Inferior parietal cortex (tissue), 1 donor: ENCODE measurements around the gene PLEKHM3.

Experiments
- DNase-seq: peaks from one replicate; pipeline ENCODE4 v3.0.0-alpha.2; 2016; ENCODE audit errors: extremely low spot score

The PLEKHM3 gene

DNA sequence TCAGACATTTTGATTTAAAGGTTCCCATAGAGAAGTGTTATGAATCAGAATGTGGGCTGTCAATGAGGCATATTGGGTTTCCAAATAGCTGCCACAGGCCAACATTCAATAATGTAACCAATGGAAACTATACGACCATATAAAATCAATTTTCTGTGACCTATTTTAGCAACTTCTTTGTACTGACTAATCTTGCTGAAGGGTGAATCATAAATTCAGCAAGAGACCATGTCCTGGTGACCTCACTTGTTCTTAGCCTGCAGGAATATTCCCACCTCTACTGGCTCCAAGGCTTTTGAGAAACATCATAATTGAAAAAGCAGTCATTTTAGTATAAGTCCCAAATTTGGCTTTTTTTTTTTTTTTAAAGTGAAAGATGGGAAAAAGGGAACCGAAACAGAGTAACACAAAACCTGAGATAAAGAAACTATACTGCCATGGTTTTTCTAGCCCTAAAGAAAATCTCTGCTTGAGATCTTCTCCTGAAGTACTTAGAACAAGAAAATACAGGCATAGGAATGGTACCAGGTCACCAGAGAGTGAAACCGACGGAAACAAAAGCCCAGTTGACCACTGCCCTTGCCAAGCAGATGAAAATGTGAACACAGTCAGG, 32.1 kb downstream of the PLEKHM3 start:
- no peak for DNase-seq

- DNase-seq = no peak
Measured at GRCh38 chr2:207991944-207992343, 33.4 kb downstream of the PLEKHM3 start.

- no peak for DNase-seq
Measured at GRCh38 chr2:207990784-207991183, 34.5 kb downstream of the PLEKHM3 start.

GRCh38 chr2:207988975-207989374, 36.4 kb downstream of the PLEKHM3 start:
- no peak for DNase-seq

DNA sequence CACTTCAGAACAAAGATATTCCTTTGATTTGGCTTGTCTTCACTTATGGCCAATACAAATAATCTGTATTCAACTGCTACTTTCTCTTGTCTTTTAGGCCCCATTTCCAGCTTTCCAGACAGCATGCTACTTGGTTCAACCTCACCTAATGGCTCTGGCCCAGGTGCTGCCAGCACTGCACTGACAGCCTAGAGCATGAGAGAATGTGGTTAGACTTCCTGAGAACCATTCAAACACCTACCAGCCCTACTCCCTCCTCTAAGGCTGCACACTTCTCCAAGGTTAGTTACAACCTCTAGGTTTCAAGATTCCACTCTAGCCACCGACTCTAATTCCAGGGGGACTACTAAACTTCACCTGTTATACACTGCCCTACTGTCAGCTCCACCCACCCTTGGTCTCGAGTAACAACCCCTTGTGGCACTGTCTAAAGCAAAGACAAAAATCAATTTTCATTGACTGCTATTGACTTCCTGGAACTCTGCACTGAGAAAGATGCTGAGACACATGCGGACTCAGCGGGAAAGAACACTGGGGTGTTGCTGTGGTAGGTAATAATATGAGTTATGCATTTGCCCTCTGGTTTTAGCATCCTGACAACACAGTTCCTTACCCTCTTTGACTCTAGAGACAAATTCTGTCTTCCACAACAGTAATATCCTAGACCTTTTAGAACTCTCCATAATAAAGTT, 38.2 kb downstream of the PLEKHM3 start:
- no peak for DNase-seq

DNA sequence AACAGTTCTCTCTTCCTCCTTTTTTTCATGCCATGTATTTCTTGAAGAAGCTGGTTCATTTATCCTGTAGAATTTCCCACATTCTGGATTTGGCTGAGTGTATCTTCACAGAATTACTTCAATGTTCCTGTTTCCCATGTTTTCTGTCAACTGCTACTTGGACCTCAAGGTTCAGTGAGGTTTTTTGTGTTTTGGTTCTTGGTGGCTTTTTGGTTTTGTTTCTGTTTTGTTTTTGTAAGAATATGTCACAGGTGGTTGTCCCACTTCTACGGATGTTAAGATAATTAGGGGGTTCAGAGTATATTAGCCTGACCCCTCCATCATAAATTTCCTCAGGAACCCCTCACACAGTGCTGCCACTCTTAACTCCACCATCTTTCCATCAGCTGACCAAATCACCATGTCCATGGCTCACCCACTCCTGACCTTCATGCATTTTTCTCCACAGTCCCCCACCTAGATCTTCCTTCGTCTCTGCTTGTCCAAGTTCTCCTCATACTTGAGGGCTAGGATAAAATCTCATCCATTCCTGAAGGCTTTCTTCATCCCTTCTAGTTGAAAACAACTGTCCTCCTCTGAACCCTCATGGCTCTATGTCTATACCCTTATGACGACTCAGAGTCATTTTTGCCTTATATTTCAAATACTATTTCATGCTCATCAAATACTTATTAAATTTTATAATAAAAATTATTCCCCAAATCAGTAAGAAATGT, 40.4 kb downstream of the PLEKHM3 start:
- no peak for DNase-seq

DNA sequence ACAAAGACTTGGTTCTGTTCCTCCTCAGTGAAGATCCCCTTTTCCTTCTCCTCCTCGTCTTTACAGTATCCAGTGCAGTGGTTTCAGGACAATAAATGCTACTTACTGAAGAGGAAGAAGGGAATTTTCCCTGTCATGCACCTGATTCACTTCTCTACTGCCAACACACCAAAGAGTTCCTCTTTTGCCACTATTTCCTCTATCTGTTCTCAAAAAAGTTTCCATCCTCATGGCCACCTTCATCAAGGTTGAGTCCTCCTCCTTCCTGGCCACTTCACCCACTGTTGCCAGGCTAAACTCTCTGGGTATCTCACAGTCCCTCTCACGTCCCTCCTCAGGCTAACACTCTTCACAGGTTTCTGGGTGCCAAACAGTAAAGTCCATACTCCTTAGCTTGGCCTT, 41.7 kb downstream of the PLEKHM3 start:
- DNase-seq = no peak

GRCh38 chr2:207978177-207978948, 47.0 kb downstream of the PLEKHM3 start:
- no peak for DNase-seq

DNA sequence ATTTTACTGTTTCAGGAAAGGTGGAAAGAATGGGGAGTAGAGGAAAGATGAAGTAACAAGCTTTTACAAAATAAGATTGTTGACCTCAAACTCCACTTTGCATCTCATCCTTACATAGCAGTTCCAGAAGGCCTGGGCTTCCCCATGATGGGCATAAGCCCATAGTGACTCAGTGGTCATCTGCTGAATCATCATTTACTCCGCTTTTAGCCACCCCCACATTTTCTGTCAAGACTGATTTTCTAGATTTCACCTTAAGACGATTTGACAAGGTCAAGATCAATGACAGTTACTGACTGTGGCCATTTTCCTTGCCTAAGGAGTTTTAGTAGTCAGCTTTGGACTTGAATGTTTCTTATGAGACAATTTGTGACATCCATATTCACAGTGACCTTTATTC, 49.4 kb downstream of the PLEKHM3 start:
- DNase-seq = no peak

DNA sequence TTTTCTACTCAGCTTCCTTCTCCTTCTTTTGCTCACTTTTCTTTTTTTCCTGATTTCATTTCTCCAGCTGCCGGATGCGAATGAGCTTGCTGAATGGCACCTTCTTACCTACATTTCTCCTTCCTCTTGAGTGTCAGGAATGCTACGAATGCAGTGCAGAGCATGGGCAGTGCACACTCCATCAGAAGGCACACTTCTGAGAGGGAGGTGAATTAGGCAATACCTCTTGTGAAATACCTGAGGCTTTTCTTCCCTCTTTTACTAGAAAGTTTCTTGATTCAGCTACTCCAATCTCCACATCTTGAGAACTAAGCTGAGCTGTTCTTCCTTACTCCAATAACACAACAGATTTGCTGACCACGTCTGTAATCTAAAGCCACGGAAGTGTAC, 51.1 kb downstream of the PLEKHM3 start:
- DNase-seq = no peak

GRCh38 chr2:207970826-207971180, 54.5 kb downstream of the PLEKHM3 start:
- DNase-seq = no peak

DNA sequence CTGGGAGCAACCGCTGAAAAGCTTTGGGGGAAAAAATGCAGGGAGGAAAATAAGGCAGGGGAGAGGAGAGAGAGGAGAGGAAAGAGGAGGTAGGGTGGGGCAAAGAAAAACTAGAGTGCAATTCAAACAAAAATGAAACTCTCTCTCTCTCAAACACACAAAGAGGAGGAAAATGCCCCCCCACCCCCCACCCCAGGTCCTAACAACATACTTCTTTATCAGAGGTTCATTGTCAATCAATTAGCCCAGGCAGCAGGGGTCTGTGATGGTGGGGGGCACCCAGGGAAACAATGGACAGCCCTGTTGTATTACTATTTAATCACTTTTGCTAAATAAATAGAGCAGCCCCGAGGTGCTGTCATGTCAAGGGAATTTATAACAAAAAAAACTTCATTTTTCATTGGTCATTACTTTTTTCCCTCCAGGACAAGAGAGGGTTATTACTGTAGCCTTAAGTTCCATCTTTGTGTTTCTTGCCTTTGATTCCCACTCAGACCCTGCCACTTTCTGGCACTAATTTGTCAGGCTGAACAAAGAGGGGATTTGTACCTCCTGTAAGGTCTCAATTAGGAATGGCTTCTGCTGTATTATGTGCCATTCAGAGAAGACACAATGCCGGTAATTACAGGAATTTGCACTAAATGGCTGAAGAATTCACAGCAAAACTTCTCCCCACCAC, 55.0 kb downstream of the PLEKHM3 start:
- no peak for DNase-seq

- DNase-seq = no peak
Measured at GRCh38 chr2:207969249-207969648, 56.1 kb downstream of the PLEKHM3 start.

DNA sequence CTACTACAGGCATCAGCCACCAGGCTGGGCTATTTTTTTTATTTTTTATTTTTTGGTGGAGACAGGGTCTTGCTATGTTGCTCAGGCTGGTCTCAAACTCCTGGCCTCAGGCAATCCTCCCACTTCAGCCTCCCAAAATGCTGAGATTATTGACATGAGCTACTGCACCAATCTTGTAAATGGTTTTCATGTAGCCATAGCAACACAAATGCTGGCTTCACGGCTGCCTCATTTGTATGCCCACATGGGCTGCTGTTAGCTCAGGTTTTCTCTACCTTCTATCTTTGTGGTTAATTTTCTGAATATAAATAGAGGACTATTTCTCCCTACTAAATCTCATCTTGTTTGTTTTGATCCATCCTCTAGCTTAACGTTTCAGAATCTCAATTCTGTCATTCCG, 58.2 kb downstream of the PLEKHM3 start:
- DNase-seq = no peak

GRCh38 chr2:207960911-207961310, 64.4 kb downstream of the PLEKHM3 start:
- no peak for DNase-seq

DNA sequence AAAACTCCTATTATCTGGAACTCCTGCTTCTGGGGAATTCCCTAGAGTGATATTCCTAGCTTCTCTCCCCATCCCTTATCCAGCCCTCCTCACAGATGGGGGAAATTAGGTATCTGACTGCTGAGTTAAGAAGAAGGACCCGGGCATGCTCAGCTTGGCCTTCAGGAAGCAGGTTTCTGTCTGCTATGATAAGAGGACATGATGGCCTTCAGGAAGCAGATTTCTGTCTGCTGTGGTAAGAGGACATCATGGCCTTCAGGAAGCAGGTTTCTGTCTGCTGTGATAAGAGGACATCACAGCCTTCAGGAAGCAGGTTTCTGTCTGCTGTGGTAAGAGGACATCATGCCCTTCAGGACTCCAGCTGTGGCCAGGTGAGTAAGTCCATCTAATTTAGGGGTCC, 65.2 kb downstream of the PLEKHM3 start:
- DNase-seq = no peak

DNA sequence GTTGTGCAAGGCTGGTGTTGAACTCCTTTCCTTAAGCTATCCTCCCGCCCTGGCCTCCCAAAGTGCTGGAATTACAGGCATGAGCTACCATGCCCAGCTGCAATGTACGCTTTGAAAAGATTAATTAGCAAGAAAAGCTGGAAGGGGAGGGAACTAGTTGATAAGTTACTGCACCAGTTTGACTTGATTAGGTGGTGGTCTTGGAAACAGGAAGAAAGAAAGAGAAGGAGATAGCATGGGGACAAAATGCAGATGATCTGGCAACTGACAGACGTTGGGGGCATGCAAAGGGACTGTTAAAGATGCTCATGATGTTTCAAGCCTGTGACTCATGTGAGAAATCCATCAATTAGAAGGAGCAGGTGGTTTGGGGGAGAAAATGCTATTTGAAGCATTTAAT, 68.6 kb downstream of the PLEKHM3 start:
- DNase-seq = no peak

- DNase-seq = no peak
Measured at GRCh38 chr2:207955456-207955855, 69.9 kb downstream of the PLEKHM3 start.

- DNase-seq = no peak
Measured at GRCh38 chr2:207953354-207953753, 72.0 kb downstream of the PLEKHM3 start.

DNA sequence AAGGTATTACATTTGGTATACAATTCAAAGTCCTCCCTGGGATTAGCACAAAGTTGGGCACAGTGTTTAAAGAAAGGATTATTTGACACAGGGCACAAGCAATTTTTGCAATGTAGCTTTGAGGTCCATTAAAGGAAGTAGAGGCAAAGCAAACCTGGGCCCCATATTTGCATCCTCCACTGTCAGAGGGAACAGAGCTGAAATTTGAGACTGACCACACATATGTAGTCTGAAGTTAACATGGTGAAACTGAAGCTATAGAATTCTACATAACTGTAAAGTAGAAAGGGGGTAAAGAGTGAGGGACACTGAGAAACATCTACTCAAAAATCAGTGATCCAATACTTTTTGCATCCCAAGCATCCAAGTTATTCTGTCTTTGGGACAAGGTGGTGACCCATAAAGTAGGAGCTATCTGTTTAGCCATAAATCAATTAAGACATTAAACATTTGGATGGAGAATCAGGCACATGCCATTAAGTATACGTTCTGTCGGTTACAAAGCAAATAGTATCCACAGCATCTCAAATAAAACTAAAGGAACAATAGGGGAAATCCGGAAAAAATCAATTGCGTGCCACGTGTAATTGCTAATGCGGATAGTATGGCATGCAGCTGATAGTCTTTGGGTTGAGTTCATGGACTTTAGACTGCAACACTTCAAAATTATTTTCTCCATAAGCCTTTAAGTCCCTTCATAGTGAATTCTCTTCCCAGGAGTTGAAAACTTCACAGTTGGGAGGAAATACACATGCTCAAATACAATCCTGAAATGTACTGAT, 72.6 kb downstream of the PLEKHM3 start:
- DNase-seq = no peak
